Osteoblast (primary cell): ENCODE data around the gene SCART1. TPM values are rescaled to one million over a fixed set of nuclear protein-coding genes. Genes with fewer than 3 reads are reported as not detected.
"Not testable (repeated sequence)": the region's sequence is repeated elsewhere in the genome, so short reads cannot be mapped to it uniquely, and the experiment has no call there.

Source experiments
- DNase-seq: peaks from one replicate; pipeline ENCODE4 v3.0.0; 2011; ENCODE audit warnings: low spot score, mixed read lengths; ENCODE audit not compliant: insufficient read length; ENCODE audit errors: missing footprints
- H2AFZ ChIP-seq: 2 replicates; pipeline ENCODE4 v1.6.0; 2011; ENCODE audit warnings: mild to moderate bottlenecking, low read length
- H3K27ac ChIP-seq: 2 replicates; pipeline ENCODE4 v1.5.1; 2011; ENCODE audit warnings: mild to moderate bottlenecking, low read depth, low read length, moderate library complexity
- H3K27me3 ChIP-seq: 2 replicates; pipeline ENCODE4 v1.6.0; 2012; ENCODE audit warnings: mild to moderate bottlenecking, control low read depth, inconsistent platforms, low read length, moderate library complexity; ENCODE audit not compliant: insufficient read depth
- H3K36me3 ChIP-seq: 2 replicates; pipeline ENCODE4 v1.5.1; 2011; ENCODE audit warnings: mild to moderate bottlenecking, low read length, control low read depth, moderate library complexity; ENCODE audit not compliant: insufficient read depth
- H3K4me1 ChIP-seq: 2 replicates; pipeline ENCODE4 v1.5.1; 2011; ENCODE audit warnings: mild to moderate bottlenecking, low read length, control low read depth, moderate library complexity; ENCODE audit not compliant: insufficient read depth
- H3K4me2 ChIP-seq: 2 replicates; pipeline ENCODE4 v1.6.0; 2011; ENCODE audit warnings: mild to moderate bottlenecking, low read length; ENCODE audit not compliant: insufficient read depth
- H3K4me3 ChIP-seq: fragments of 200-600 bp; sonication (generic); 3 replicates; pipeline ENCODE4 v1.5.1; 2012; ENCODE audit warnings: mild to moderate bottlenecking, low read length, inconsistent platforms; ENCODE audit not compliant: insufficient read depth
- H3K79me2 ChIP-seq: 2 replicates; pipeline ENCODE4 v1.6.0; 2012; ENCODE audit warnings: mild to moderate bottlenecking, low read length, control low read depth, inconsistent platforms; ENCODE audit not compliant: insufficient read depth
- H3K9me3 ChIP-seq: 2 replicates; pipeline ENCODE4 v1.5.1; 2011; ENCODE audit warnings: low read depth, low read length, control low read depth
- H4K20me1 ChIP-seq: 2 replicates; pipeline ENCODE4 v1.6.0; 2012; ENCODE audit warnings: mild to moderate bottlenecking, low read length, control low read depth; ENCODE audit not compliant: insufficient read depth
- CTCF ChIP-seq: IDR thresholded peaks from 2 replicates; pipeline ENCODE4 v1.5.1; 2011; ENCODE audit warnings: mild to moderate bottlenecking, low read depth, low read length, moderate library complexity; ENCODE audit errors: extremely low read depth
- total RNA-seq: library from RNA; depleted of rRNA; stranded (reverse); fragments of >200 nt; gene quantifications from 2 replicates; pipeline ENCODE4 v1.2.3, GENCODE V29; 2012

Gene SCART1
- total RNA-seq, 1 donor, result 5.1 TPM

DNA sequence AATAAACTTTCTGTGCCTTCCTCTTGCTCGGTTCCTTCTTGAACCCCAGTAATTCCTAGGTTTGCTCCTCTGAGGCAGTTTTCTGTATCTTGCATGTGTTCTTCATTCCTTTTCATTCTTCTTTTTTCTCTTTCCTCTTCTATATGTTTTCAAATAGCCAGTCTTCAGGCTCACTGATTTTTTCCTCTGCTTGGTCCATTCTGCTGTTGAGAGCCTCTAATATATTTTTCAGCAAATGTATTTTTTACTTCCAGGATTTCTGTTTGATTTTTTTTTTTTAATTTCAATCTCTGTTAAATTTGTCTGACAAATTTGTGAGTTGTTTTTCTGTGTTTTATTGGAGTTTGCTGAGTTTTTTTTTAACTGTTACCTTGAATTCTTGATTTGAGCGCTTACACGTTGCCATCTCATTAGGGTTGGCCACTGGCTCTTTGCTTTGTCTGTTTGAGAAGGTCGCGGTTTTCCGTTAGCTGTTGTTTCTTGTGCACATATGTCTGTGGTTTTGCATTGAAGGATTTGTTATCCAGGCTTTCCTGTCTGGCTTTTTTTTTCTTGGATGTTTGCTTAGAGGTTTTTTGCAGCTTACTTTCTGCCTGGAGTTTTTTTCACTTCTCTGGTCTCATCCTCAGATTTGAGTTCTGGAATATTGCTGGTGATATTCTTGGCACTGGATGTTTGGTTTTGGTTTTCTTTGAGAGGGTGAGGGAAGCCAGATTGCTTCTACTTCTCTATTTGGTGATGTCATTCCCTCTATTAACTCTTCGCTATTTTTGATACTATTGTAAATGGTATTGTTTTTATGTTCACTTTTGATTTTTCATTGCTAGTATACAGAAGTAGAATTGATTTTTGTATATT, 42.0 kb upstream of the SCART1 start:
- Histone ChIP-seq H3K79me2 (peaks cover 63% of the 10 kb centered on the region), H3K27ac (no peak overlapping the region), H3K4me3 (no peak overlapping the region), H3K4me1 (no peaks in the 10 kb centered on the region), H3K9me3 (peaks cover 2% of the 10 kb centered on the region), H2AFZ (no peak overlapping the region), H3K27me3 (no peaks in the 10 kb centered on the region), H3K4me2 (no peak overlapping the region), H4K20me1 (peaks cover 10% of the 10 kb centered on the region), H3K36me3 (peaks cover 55% of the 10 kb centered on the region)
- no peak for TF ChIP-seq CTCF
- peak; percentile 91 for DNase-seq

DNA sequence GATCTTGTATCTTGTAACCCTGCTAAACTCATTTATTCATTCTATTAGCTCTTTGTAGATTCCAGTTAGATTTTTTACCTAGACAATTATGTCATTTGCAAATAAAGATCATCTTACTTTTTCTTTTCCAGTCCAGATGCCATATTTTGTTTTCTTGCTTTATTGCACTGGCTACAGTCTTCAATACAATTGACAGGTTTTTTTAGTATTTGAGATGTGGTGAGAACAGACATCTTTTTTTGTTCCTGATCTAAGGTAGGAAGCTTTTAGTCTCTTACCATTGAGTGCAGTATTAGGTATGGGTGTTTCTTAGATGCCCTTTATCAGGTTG, 41.4 kb upstream of the SCART1 start:
- Histone ChIP-seq H4K20me1 (peaks cover 7% of the 10 kb centered on the region), H2AFZ (no peak overlapping the region), H3K27ac (no peak overlapping the region), H3K36me3 (peaks cover 49% of the 10 kb centered on the region), H3K4me2 (no peak overlapping the region), H3K4me3 (no peak overlapping the region), H3K4me1 (no peaks in the 10 kb centered on the region), H3K9me3 (peaks cover 2% of the 10 kb centered on the region), H3K27me3 (no peaks in the 10 kb centered on the region), H3K79me2 (peaks cover 57% of the 10 kb centered on the region)
- no peak for DNase-seq
- no peak for TF ChIP-seq CTCF

- H3K27ac ChIP-seq, DNase-seq, H4K20me1 ChIP-seq, H3K4me2 ChIP-seq, H3K4me3 ChIP-seq, H3K9me3 ChIP-seq, H3K27me3 ChIP-seq, H2AFZ ChIP-seq, H3K4me1 ChIP-seq: not testable (repeated sequence)
- Histone ChIP-seq H3K36me3 (peaks cover 37% of the 10 kb centered on the region), H3K79me2 (peaks cover 38% of the 10 kb centered on the region)
Measured at GRCh38 chr10:133414401-133414800, 39.3 kb upstream of the SCART1 start.

DNA sequence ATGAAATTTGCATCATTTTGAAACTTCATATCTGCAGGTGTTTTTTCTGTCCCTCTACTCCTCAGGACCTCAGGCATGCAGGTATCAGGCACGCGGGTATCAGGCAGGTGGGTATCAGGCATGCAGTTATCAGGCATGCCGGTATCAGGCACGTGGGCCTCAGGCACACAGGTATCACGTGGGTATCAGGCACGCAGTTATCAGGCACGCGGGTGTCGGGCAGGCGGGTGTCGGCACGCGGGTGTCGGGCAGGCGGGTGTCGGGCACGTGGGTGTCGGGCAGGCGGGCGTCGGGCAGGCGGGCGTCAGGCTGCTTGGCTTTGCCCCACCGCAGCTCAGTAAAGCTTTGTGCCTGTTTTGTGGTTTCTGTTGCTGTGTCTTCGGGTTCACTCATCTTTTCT, 38.0 kb upstream of the SCART1 start:
- Histone ChIP-seq H3K9me3 (peaks cover 2% of the 10 kb centered on the region), H3K36me3 (peaks cover 32% of the 10 kb centered on the region), H2AFZ (no peak overlapping the region)

More for the DNA sequence above, 38.0 kb upstream of the SCART1 start:
- Histone ChIP-seq H3K27ac (no peak overlapping the region), H3K79me2 (peaks cover 25% of the 10 kb centered on the region), H3K4me2 (no peak overlapping the region), H3K4me1 (no peaks in the 10 kb centered on the region), H4K20me1 (peaks cover 3% of the 10 kb centered on the region), H3K27me3 (no peaks in the 10 kb centered on the region), H3K4me3 (no peak overlapping the region)
- no peak for DNase-seq
- no peak for TF ChIP-seq CTCF
